ENCODE data around the gene BET1L. TPM values are rescaled to one million over a fixed set of nuclear protein-coding genes. Genes with fewer than 3 reads are reported as not detected.

Gene BET1L
- total and polyA plus RNA-seq, 2 experiments from 2014 or later = 19.5 to 22.8 TPM

GRCh38 chr11:249062-249461 lies 41.9 kb upstream of the BET1L start:
- Histone ChIP-seq H3K36me3 (ENCODE audit: insufficient read depth) (peaks cover 44% of the 10 kb centered on the region), H4K20me1 (replicated peaks; ENCODE audit: insufficient read depth) (no peaks in the 10 kb centered on the region; the same call in 1 of the 2 replicates), H3K4me3 (no peak overlapping the region), H3K27ac (ENCODE audit: low read depth) (no peak overlapping the region), H3K9me2 (ENCODE audit: insufficient read depth) (no peaks in the 10 kb centered on the region), H3K79me2 (replicated peaks; ENCODE audit: insufficient read depth) (no peaks in the 10 kb centered on the region), H3K4me2 (no peak overlapping the region), H3K4me1 (ENCODE audit: insufficient read depth) (no peaks in the 10 kb centered on the region), H2AFZ (no peak overlapping the region), H3K27me3 (ENCODE audit: insufficient read depth) (no peaks in the 10 kb centered on the region), H3F3A (replicated peaks; ENCODE audit: low read depth) (peaks cover 19% of the 10 kb centered on the region)
- H3K27ac Mint-ChIP-seq = no peak overlapping the region
- H3K4me3 Mint-ChIP-seq = no peak overlapping the region
- DNase-seq (ENCODE audit: low spot score) (no peak), ATAC-seq (no peak)
- no peaks in the 10 kb centered on the region for H3K9me3 Mint-ChIP-seq
- no peak for TF ChIP-seq REST (IDR thresholded peaks at IDR 0.05; ENCODE audit: unreplicated experiment)
- H3K36me3 Mint-ChIP-seq (ENCODE audit: low read depth) = peaks cover 84% of the 10 kb centered on the region
- peaks cover 1% of the 10 kb centered on the region for H3K27me3 Mint-ChIP-seq (ENCODE audit: insufficient read depth, low read depth, poor library complexity)
- no peaks in the 10 kb centered on the region; the same call in none of the 3 replicates for H3K4me1 Mint-ChIP-seq

GRCh38 chr11:244376-244775 lies 37.2 kb upstream of the BET1L start:
- Mint-ChIP-seq H3K36me3 (ENCODE audit: low read depth) (peaks cover 75% of the 10 kb centered on the region), H3K4me1 (no peaks in the 10 kb centered on the region), H3K27ac (no peak overlapping the region), H3K4me3 (no peak overlapping the region), H3K27me3 (ENCODE audit: insufficient read depth, low read depth, poor library complexity) (peaks cover 3% of the 10 kb centered on the region), H3K9me3 (no peaks in the 10 kb centered on the region)
- H3K79me2 ChIP-seq (replicated peaks; ENCODE audit: insufficient read depth) = peaks cover under 1% of the 10 kb centered on the region; the same call in 1 of the 2 replicates
- H2AFZ ChIP-seq = no peak overlapping the region
- no peak for DNase-seq (ENCODE audit: low spot score)
- no peak overlapping the region for H3K4me3 ChIP-seq
- ATAC-seq = no peak
- H3K27ac ChIP-seq (ENCODE audit: low read depth) = no peak overlapping the region
- H3K4me2 ChIP-seq = no peak overlapping the region
- TF ChIP-seq EZH2phosphoT487 (IDR thresholded peaks at IDR 0.05; ENCODE audit: unreplicated experiment) (no peak), NANOG (IDR thresholded peaks at IDR 0.05; ENCODE audit: borderline replicate concordance) (no peak), JUNB (IDR thresholded peaks at IDR 0.05; ENCODE audit: unreplicated experiment) (no peak), ETS1 (IDR thresholded peaks at IDR 0.05) (no peak), EZH2 (IDR thresholded peaks at IDR 0.05; ENCODE audit: low read depth, unreplicated experiment) (no peak), REST (IDR thresholded peaks at IDR 0.05; ENCODE audit: unreplicated experiment) (no peak), STAT1 (IDR thresholded peaks at IDR 0.05; ENCODE audit: unreplicated experiment) (no peak)
- peaks cover 4% of the 10 kb centered on the region; the same call in 1 of the 2 replicates for H4K20me1 ChIP-seq (replicated peaks; ENCODE audit: insufficient read depth)
- no peaks in the 10 kb centered on the region for H3K9me2 ChIP-seq (ENCODE audit: insufficient read depth)
- no peaks in the 10 kb centered on the region for H3K4me1 ChIP-seq (ENCODE audit: insufficient read depth)
- H3K27me3 ChIP-seq (ENCODE audit: insufficient read depth) = no peaks in the 10 kb centered on the region
- peaks cover 42% of the 10 kb centered on the region for H3K36me3 ChIP-seq (ENCODE audit: insufficient read depth)
- peaks cover 3% of the 10 kb centered on the region; the same call in 1 of the 2 replicates for H3F3A ChIP-seq (replicated peaks; ENCODE audit: low read depth)
